HG03064 (cell line): ENCODE data around the gene HES2.
A peak's percentile ranks its signal among the peaks of the same experiment; 100 is the strongest.
"Not testable (repeated sequence)": the region's sequence is repeated elsewhere in the genome, so short reads cannot be mapped to it uniquely, and the experiment has no call there.

Source experiments
- ATAC-seq: cut with Tn5 transposase; IDR thresholded peaks from one replicate; pipeline ENCODE4 v1.9.1; 2021; ENCODE audit warnings: low read depth; ENCODE audit not compliant: unreplicated experiment

HES2 gene

DNA sequence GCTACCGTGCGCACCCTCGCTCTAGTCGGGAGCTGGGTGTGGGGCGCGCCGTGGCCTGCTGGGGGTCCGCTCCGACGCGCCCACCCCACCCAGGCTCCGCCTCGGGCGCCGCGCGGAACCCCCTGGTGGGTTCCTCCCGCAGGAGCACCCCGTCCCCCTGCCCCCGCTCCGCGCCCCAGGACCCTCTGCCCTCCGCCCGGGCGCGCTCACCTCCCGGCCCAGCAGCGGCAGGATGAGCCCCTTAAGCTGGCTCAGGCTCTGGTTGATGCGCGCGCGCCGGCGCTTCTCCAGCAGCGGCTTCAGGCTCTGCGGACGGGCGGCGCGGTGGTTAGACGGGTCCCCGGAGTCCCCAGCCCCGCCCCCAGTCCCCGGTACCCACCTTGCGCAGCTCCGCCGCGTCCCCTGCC lies 319 bp downstream of the HES2 start:
- no peak for ATAC-seq

GRCh38 chr1:6418668-6419396 lies 887 bp downstream of the HES2 start:
- ATAC-seq: no peak

- no peak for ATAC-seq
Observed at GRCh38 chr1:6417961-6418667, 1.6 kb downstream of the HES2 start.

- no peak for ATAC-seq
Observed at GRCh38 chr1:6416906-6417305, 2.8 kb downstream of the HES2 start.

DNA sequence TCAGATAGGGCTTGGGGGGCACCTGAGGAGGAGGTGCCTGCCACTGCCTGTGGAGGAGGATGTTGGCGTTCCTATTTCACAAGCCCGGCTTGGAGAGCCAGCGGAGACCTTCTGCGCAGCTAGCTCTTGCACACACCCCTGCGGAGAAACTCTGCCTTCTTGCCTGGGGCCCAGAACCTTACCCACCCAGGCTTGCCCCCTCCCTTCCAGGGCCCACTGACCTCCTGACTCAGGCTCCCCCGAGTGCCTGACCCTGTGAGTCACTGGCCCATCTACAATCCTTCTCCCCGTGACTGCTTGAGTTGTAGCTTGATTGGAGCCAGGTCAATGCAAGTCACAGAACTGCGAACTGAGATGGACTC lies 3.4 kb downstream of the HES2 start:
- no peak for ATAC-seq

DNA sequence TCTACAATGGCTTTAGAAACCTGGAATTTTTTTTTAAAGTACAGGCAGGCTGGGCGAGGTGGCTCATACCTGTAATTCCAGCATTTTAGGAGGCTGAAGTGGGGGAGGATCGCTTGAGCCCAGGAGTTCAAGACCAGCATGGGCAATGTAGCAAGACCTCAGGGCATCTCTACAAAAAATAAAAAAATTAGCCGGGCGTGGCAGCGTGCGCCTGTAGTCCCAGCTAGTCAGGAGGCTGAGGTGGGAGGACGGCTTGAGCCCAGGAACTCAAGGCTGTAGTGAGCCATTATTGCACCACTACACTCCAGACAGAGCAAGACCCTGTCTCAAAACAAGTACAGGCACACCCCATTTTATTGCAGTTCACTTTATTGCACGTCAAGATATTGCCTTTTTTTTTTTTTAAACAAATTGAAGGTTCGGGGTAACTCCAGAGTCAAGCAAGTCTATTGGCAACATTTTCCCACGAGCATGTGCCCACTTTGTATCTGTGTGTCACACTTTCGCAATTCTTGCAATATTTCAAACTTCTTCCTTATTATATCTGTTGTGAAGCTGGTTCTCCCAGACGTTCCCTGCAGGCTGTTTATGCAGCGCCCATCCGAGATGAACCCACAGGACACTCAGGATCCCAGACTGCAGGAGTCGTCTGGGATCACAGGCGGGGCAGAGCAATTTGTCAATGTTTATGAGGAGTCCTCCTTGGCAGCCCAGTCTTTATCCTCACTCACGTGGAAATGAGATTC lies 4.7 kb downstream of the HES2 start:
- ATAC-seq: no peak

DNA sequence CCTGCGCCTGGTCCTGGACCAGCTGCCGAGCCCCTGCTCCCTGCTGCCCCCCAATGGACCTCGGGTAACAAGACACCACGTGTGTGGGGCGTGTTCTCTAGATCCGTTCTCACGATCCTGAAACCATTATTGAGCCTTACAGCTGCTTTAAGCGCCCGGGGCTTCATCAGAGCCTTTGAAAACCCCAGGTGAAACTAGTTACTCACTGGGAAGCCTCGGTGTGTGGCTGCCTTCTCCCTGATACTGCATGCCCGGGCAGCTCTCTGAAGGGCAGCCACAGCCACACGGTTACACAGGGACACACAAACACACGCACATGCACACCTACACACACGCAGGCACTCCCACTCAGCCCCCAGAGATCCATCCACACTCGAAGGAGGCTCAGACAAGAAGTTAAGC lies 5.3 kb downstream of the HES2 start:
- ATAC-seq: no peak

DNA sequence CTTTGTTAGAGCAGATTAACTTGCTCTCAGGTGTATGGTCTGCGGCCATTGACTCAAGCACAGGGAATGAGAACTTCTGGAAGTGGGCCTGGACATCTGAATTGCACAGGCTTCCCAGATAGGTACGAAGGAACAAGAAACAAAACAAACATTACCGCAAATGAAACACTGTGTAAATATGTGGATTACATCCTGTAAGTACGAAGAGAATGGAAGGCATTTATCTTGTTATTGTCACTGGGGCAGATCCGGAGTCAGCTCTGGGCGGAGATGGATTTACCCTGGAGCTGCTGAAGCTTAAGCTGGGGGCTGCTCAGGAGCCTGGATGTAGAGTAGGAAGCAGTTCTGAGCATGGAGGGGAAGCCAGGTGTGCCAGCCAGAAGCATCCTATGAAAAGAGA lies 6.8 kb downstream of the HES2 start:
- ATAC-seq: no peak

DNA sequence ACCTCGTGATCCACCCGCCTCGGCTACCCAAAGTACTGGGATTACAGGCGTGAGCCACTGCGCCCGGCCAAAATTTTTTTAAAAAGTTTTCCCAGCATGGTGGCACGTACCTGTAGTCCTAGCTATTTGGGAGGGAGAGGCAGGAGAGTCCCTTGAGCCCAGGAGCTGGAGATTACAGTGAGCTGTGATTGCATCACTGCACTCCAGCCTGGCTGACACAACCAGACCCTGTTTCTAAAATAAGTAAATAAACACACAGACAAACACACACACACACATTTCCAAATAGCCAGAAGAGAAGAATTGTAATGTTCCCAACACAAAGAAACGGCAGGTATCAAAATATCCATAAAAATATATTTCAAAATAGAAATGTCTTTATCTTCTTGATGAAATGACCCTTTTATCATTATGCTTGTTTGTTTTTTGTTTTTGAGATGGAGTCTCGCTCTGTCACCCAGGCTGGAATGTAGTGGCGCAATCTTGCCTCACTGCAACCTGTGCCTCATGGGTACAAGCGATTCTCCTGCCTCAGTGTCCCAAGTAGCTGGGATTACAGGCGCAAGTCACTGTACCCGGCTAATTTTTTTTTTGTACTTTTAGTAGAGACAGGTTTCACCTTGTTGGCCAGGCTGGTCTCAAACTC lies 9.3 kb downstream of the HES2 start:
- no peak for ATAC-seq

DNA sequence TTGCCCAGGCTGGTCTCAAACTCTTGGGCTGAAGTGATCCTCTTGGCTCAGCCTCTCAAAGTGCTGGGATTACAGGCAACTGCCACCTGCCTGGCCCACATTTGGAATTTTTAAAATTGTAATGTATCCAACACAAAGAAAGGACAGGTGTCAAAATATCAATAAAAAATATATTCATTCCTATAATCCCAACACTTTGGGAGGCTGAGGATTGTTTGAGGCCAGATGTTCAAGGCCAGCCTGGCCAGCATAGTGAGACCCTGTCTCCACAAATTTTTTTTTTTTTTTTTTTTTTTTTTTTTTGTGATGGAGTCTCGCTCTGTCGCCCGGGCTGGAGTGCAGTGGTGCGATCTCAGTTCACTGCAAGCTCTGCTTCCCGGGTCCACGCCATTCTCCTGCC lies 10.0 kb downstream of the HES2 start:
- ATAC-seq: no peak

DNA sequence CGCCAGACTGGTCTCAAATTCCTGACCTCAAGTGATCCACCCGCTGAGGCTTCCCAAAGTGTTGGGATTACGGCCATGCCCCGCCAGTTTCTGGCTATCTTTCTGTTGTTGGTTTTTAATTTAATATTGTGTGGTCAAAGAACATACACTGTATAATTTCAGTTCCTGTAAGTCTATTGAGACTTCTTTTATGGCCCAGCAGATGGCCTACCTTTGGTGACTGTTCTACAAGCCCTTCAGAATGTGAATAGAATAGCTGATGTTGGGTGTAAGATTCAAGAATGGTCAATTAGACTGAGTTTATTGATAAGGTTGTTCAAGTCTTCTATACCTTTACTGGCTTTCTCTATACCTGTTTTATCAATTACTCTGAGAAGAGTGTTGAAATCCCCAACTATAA lies 10.7 kb downstream of the HES2 start:
- no peak for ATAC-seq

- no peak for ATAC-seq
Observed at GRCh38 chr1:6408023-6408422, 11.7 kb downstream of the HES2 start.

GRCh38 chr1:6401673-6402072 lies 18.0 kb downstream of the HES2 start:
- no peak for ATAC-seq

DNA sequence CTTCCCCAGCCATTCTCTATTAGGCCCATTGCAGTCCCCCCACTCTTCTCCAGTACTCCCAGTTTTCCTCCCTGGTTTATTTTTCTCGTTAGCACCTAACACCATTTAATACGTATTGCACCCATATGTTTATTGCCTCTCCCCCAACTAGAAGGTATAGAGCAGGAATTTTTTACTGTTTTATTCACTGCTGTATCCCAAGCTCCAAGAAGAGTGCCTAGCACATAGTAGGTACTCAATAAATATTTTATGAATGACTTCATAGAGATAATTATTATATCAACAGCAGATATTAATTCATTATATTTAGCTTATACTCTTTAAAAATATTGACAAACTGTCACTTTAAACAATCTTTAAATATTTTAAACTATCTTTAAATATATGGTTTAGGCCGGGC lies 20.4 kb downstream of the HES2 start:
- ATAC-seq: no peak

DNA sequence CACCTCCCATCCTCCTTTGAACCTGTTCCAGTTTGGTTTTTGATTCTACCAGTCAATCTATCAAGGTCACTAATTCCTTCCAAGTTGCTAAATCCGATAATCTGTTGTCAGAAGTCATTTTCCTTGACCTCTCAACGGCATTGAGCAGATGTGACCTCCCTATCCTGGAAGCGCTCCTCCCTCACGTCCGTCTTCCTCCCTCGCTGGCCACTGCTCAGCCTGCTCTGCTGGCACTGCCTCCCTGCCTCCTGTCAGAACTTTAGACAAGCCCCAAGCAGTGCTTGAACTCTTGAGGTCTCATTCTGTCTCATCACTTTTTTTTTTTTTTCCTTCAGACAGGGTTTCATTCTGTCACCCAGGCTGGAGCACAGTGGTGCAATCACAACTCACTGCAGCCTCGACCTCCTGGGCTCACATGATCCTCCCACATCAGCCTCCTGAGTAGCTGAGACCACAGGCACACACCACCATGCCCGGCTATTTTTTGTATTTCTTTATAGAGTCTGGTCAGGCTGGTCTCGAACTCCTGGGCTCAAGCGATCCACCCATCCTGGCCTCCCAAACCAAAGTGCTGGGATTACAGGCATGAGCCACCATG lies 21.8 kb downstream of the HES2 start:
- ATAC-seq: no peak

- no peak for ATAC-seq
Observed at GRCh38 chr1:6396998-6397397, 22.7 kb downstream of the HES2 start.

- ATAC-seq: not testable (repeated sequence)
Observed at GRCh38 chr1:6395781-6396244, 23.9 kb downstream of the HES2 start.

DNA sequence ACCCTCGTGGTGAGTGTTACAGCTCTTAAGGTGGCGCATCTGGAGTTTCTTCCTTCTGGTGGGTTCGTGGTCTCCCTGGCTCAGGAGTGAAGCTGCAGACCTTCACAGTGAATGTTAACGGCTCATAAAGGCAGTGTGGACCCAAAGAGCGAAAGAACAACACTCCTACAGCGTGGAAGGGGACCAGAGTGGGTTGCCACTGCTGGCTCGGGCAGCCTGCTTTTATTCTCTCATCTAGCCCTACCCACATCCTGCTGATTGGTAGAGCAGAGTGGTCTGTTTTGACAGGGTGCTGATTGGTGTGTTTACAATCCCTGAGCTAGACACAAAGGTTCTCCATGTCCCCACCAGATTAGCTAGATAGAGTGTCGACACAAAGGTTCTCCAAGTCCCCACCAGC lies 24.6 kb downstream of the HES2 start:
- ATAC-seq: not testable (repeated sequence)

DNA sequence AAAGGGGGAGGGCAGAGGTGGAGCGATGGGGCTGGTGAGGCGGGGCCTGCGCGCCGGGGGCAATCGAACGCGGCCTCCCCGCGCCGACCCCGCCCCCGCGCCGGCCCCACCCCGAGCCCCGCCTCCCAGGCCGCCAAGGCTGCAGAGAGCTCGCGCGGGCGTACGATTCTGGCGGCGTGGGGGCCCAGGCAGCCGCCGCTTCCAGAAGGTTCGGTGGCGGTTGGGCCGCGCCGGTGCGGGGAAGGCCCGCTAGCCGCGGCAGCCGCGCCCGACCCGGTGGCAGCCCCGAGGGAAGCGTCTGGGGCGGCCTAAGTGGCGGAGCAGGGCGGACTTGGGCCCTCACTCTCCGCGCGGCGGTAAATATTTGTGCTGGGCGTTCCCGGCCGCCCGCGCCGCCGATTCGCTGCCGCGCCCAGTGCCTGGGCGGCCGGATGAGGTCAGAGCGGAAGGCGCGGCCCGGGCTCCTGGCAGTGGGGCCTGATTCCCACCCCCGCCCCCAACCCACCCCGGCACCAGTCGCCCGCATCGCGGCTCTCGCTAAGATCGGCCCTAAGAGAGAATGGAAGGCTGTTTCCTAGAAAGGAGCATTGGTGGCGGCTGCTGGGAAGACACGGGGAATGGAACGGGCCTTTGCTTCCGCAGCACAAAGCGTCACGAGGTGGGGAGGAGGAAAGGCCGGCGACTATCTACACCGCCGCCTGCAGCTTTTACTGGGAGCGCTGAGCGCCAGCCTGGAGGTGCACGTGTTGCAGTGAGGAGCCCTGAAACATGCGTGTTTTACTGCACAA lies 26.1 kb downstream of the HES2 start, which contains the start of gene ACOT7:
Gene ACOT7, minus strand, starts transcription at position 368 of the 788 bp plus-strand sequence. CDS start 368 bp downstream, outside the sequence.
- peak; percentile 81 for ATAC-seq
